Activated CD8-positive, alpha-beta memory T cell treated with anti-CD3 and anti-CD28 coated beads, Interleukin-2, amount 50 U/mL, for 1 hour (primary cell): ENCODE data around the gene AFTPH.

Source experiments
- DNase-seq: peaks from one replicate; pipeline ENCODE4 v3.0.0-alpha.2; 2020; ENCODE audit errors: extremely low read depth

Gene AFTPH

DNA sequence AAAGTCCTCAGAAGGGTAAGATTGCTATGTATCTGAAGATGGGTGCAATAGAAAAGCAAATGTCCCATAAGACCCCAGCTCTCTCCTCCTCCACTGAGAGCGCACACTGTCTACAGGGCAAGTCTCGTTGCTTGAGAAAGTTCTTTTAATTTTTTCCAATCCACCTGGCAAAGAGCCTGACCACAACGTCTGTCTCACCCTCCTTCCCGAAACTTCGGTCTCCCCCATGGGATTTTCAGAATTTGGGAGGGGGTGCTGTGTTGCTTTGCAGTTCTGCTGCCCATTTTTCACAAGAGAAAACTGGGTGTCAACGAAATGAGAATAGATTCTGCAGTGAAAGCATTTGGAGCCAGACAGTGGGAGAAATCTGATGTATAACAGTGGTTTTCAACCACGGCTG, 89.1 kb downstream of the AFTPH start:
- DNase-seq, result no peak

DNA sequence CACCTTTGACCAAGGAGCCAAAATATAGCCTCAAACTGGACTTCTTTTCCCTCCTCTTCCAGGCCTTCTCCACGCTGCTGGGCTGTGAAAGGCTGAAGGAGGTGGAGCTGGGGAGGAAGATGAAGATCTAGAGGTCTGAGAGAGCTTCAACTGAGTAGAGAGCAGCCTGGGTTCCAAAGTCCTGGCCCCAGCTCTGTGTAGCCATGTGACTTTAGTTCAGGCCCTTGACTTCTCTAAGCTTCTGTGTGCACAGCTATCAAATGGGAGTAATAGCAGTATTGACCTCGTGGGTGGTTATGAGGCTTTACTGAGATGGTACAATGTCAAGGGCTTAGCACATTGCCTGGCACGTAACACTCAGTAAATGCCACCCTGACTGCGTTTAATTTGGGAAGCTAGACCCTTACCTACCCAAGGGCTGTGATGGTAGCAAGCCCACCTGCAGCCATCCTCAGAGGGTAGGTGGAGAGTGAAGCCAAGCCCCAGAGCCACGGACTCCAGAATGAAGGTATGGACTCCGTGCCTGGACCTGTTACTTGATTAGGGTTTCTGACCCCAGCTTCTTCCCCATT, 91.2 kb downstream of the AFTPH start:
- DNase-seq, result no peak

DNA sequence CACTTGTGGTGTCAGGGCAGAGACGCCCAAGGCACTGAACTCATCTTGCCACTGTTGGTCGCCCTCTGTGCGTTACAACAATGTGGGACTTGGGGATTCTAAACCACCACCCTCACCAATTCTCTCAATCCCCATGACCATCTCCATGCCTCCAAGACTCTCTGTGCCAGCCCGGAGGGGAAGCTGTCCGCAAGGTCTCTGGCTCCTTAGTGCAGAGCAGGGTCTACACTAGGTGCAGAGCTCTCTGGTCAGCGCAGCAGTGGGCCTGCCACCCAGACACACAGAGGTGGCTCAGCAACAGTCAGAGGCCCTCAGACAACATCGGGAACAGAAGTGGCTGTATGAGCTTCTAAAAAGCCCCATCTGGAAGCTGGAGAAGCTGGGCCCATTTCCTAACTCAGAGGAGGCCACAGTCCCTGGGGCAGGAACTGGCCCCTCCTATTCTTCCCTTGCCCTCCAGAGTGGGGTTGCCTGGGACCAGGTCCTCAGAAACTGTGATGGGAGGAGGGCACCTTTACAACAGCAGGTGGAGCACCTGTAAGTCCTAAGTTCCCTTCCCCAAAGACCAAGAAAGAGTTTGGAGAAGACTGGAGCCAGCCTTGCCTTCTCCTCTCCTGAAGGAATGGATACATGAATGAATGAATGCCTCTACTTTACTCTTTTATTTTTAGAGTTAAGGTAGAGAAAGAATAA, 91.9 kb downstream of the AFTPH start:
- no peak for DNase-seq

DNA sequence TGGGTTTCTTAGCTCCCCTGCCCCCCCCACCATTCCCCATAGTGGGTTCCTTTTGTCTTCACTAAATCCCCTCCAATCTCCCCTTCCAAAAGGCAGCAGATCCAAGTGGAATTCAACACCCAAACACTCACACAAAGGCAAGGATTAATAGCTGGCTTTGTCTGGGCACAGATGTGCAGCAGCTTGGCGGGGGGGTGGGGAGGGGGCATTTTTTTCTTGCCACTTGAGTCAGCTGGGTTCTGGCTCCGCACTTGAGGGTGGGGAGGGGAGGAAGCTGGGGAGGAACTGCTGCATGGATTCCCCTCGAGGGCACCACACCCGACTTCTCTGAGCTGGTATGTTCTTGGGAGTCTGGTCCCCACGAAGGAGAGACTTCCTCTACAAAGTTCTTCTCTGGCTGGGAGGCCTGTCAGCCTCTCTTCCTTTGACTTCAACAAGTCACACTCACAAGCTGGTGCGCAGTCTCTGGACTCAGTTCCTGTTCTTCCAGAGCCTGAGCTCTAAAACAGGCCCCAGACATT, 93.6 kb downstream of the AFTPH start:
- DNase-seq, result no peak

DNA sequence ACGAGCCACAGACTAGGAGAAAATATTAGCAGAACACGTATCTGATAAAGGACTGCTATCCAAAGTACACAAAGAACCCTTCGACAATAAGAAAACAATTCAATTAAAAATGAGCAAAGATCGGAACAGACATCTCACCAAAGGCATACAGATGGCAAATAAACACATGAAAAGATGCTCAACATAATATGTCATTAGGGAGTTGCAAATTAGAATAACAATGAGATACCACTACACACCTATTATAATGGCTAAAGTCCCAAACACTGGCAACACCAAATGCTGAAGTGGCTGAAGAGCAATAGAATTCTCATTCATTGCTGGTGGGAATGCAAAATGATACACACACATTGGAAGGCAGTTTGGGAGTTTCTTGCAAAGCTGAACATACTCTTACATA, 96.5 kb downstream of the AFTPH start:
- DNase-seq, result no peak

DNA sequence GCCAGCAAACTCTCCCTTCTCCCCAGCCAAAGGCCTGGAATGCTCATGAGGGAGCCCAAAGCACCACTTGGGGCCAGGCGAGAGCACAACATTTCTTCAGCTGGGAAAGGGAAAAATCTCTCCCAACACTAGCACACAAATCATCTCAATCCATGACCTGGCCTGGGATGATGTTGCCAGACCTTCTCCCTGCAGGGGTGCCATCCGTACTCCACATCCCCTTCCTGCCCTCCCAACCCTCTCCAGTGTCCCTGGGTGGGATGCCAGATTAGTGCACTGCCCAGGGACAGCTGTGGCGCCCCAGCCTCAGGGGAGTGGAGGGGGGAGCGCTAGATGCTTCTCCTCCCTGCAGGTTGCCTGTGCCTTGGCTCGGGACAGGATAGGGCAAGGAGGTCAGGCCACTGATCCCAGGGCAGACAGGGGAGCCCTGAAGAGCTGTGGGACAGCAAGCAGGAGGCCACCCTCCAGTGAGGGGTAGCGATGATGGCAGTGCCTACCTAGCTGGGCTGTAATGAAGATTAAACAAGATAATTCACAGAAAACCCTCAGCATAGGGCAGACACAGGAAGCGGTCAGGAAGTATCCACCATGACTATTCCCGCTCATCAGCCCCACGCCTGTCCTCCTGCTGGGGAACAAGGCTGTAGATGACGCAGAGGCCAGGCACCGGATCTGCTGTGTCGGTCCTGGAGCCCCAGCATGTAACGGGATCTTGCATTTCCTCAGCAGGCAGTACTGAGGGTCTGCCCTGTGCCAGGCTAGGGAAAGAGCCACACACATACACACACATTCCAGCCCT, 98.5 kb downstream of the AFTPH start:
- DNase-seq, result no peak

DNA sequence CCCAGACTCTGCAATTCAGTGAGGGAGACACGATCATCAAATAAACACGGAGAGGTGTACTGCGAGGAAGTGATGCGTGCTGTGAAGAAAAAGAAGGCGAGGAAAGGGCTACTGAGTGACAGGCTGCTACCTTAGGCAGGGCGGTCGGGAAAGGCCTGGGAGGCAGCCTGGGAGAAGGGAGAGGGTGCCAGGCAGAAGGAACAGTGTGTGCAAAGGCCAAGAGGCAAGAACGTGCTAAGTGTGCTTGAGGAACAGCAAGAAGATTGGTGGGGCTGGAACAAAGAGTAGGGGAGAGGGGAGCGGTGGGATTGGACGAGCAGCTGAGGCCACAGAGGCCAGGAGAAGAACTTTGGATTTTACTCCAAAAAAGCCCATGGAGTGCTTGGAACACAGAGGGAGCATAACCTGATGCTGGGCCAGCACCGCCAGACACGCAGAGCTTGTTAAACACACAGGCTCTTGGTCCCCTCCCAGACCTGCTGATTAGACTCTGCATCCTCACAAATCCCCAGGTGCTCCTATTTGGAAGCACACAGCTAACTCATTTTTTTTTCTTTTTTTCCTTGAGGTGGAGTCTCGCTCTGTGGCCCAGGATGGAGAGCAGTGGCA, 99.2 kb downstream of the AFTPH start:
- no peak for DNase-seq

DNA sequence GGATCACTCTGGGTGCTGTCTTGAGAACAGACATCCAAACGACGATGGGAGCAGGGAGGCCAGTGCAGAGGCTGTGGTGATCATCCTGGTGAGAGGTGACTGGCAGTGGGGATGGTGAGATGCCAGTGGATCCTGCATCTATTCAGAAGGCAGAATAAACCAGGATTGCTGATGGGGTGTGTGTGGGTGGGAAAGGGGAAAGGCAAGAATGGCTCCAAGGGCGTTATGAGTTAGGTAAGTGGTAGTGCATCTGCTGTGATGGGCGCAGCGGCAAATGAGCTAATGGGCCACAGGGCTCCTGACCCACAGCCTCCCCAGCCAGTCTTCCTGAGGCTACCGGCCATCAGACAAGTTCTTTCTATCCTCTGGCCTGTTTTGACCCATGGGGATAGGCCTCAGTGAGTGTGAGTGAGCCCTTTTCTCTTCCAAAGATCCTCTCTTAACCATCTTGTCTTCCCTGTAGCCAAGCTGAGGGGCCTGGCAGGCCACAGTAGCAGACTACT, 100.0 kb downstream of the AFTPH start:
- DNase-seq, result no peak

DNA sequence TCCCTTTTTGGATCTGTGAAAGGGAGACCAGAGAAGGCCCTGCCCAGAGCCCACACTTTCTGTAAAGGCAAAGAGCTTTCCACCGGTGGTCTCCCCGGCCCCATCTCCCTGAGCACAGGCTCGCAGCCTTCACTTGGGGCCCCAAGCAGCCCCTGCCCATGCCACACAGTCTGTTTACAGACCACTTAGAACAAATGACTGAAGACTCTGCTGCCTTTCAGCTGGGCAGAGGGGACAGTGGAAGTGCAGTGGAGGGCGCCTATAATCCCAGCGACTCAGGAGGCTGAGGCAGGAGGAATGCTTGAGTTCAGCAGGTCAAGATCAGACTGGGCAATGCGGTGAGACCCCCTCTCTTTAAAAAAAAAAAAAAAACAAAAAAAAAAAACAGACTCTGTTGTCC, 100.7 kb downstream of the AFTPH start:
- DNase-seq, result no peak

DNA sequence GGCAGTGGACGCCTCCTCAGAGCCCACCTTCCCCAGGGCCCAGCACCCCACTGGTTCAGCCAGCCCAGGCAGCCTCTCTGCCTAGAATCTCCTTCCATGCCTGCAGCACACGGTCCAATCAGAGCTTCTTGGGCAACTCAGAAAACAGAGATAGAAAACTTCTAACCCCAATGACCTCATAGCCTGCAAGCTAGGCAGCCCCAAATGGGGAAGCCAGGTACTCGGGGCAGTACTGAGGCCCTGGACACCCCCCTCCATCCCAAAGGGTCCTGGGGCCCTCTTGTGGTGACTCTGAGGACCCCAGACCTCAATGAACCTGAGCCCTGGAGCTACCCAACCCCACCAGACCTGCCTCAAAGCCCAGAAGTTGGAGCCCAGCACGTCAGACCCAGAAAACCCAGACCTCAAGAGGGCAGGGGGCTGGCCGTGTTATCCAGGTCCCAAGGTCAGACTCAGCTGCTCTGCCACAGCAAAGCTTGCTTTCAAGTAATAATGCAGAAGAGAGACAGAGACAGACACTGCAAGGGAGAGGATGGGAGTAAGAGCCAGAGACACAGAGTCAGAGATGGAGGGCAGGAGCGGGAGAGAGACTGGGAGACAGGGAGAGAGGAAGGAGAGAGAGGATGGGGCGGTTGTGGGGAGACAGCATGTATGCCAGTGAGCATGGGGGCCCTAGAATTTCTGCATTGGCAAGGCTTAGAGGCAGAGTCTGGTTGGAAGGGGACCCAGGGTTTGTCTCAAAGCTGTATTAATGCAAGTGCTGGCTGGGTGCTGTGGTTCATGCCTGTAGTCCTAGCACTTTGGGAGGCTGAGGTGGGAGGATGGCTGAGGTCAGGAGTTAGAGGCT, 101.4 kb downstream of the AFTPH start:
- no peak for DNase-seq

DNA sequence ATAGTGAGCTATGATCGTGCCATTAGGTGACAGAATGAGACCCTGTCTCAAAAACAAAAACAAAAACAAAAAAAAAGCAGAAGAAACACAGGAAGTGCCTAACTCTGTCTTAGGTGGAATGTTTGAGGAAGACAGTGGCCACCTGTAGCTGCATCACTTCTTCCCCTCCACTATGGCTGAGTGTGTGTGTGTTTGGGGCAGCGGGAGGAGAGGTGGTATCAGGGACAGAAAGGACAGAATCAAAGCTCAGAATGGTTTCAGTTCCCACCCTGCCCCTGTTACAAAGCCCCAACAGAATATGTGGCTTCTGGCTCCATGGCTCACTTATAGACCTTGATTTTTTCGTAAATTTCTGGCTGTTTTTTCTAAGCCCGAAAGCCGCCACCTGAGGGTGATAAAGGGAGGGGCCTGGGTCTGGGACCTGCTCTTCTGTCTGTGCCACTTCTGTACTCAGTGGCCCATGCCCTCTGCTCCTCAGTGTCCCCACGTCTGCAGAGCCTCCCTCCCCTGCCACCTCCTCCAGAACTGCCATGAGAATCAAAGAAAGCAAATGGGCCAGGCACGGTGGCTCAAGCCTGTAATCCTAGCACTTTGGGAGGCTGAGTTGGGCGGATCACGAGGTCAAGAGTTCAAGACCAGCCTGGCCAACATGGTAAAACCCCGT, 102.2 kb downstream of the AFTPH start:
- DNase-seq, result no peak

DNA sequence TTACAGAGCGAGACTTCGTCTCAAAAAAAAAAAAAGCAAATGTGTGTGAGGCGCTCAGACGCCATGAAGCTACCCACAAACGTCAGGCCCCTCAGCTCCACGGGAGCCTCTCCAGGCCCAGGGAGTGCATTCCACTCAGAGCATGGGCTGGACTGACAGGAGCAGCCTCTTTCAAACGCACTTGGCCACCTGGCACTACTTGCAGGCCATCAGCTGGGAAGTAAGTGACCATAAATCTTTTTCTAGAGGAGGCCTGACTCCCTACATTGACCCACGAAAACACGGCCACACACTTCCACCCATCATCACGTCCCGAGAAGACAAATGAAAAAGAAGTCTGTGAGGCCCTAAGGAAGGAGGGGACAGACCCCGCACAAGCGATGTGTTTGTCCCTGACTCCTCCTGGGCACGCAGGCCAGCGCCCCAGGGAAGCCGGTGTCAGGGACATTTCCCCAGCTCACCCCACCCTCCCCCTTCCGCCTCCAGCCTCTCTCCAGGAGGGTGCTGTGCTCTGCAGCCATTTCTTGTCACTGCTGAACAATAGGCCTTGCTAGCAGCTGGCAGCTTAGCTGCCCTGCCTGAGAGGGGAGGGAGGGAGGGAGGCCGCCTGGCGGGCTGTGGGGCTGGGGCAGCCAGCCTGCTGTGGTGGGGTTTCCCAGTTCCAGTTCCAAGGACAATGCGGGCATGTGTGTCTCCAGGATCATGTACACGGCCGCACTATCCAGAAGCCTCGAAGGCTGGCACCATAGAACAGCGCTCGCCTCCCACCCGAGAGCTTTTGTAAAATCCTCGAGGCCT, 103.0 kb downstream of the AFTPH start:
- DNase-seq, result no peak

DNA sequence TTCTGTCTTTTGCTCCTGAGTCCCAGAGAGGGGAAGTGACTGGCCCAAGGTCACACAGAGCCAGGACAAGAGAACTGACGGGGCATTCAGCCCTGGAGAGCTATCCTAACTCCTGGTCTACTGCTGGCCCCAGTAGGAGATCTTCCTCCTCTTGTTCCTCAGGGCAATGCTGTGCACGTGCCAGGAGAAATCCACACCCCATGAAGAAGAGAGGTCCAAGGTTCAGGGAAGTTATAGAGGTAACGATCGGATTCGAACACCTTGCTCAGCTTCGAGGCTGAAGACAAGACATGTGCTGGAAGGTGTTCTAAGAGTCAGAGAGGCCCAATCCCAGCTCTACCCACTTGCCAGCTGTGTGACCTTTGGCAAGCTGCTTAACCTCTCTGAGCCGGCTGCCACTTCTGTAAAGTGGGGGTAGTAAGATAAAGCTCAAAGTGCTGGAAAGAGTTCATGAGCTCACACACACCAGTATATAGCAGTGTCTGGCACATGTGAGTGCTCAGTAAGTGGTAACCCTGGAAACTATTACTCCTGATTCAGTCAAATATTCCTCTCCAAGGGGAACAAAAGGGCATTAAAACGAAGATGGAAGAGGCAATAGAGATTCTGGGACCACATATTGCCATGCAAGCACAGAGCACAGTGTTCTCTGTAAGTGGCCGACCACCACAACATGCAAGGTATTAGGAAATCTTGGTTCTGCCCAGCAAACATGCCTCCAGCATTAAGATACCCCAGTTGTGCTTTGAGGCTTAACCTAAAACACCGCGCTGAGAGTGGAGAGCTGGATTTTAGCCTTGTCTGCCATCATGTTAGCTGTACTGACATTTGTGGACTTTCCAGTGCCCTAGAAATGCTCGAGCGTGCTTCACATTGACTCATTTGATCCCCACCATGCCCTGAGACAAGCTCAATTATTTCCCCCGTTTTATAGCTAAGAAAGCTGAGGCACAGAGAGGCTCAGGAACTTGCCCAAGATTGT, 104.0 kb downstream of the AFTPH start:
- no peak for DNase-seq

DNA sequence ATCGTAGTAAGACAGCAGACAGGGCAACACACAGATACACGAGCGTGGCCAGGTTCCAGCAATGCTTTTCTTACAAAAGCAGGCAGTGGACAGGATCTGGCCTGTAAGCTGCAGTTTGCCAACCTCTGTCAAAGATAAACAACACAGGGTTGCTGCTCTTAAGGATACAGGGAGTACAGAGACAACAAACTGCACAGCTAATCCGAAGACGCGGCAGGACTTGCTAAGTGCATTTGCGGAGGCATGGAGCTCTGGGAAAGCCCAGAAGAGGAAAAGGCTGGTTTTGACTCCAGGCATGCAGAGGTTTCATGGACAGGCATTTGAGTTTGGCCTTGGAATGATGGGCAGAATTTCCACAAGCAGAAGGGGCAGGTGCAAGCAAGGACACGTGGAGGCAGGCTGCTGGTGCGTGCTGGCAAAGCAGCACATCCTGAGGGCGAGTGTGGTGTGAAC, 105.2 kb downstream of the AFTPH start:
- no peak for DNase-seq

DNA sequence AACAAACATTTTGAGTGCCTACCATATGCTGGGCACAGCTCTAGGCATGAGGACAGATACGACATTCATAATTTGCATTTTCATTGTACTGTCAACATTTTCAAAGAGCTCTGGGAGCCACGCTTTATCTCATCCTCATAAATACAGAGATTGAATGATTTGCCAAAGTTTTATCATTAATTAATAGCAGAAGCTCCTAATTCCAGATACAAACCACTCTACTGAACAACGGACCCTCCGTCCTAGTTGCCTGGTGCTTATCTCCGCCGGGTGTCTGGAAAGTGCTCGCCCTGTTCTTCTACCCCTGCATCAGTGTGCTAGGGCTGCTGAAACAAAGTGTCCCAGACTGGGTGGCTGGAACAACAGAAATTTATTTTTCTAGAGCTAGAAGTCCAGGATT, 105.7 kb downstream of the AFTPH start:
- DNase-seq, result no peak

DNA sequence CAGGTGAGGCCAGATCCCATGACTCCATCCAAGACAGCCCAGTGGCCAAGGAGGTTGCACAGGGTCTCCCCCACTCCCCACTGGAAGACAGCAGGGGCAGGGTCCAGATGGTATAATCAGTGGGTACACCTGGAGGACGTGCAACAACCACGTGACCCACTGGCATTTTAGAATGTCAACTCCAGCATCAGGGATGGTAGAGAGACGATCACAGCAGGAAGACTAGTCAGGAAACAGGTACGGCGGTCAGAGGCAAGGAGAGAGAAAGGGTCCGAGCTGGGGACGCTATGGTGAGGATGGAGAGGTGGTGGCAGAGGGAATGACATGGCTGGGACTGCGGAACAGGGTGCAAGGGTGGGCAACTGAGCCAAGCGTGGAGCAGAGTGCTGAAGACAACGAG, 106.6 kb downstream of the AFTPH start:
- DNase-seq, result no peak

DNA sequence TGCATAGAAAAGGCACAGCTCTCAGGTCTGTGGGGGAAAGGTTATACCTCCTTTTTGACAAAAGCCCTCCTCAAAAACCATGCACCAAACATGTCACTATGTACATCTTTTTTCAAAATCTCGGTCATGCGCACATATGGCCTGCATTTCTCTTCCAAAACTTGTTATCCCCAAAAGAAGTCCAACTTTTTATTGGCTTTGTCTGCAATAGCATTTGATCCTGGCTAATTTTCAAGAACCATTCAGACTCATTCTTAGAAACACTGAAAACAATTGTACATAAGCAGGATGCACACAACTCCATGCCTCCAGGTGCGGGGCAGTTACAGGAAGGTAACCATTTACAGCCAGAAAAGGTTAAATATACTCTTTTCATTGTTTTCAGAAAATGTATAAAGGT, 107.6 kb downstream of the AFTPH start:
- DNase-seq, result no peak
